ENCODE data around the gene SCN3A. TPM values are rescaled to one million over a fixed set of nuclear protein-coding genes. Genes with fewer than 3 reads are reported as not detected.

Gene SCN3A
- total RNA-seq, 1 experiment from 2014 or later, result not detected

DNA sequence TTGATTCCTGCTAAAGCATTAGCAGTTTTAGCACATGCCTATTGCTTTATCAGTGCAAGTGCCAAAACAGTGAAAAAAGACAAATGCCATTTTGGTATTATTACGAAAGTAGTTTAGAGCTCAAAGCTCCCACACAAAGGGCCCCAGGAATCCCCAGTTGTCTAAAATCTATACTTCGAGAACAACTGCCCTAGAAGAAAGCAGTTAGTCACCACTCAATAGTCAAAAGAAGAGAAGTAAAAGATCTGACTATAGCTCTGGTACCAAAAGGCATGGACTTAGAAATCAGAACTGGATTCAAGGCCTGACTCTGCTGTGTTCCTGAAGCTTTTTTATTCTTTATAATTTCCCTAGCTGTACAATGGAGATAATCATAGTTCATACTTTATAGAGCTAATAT lies 21.8 kb downstream of the SCN3A start:
- Mint-ChIP-seq H3K4me1 (ENCODE audit: insufficient read depth, unreplicated experiment) (no peaks in the 10 kb centered on the region), H3K36me3 (ENCODE audit: insufficient read depth, unreplicated experiment) (no peaks in the 10 kb centered on the region), H3K27ac (ENCODE audit: low read depth, unreplicated experiment) (no peak overlapping the region), H3K27me3 (ENCODE audit: insufficient read depth, unreplicated experiment) (peaks cover 98% of the 10 kb centered on the region), H3K9me3 (ENCODE audit: unreplicated experiment) (no peaks in the 10 kb centered on the region), H3K4me3 (ENCODE audit: unreplicated experiment) (no peak overlapping the region)
- ChIA-PET CTCF (interaction anchor here (1.0 to 1.8 kb wide), 4 partner anchors 21 to 165 kb away, joined by 3 to 4 read pairs (median 4); partner anchors contain the start of gene SCN3A), POLR2A (no interaction called here)
- TF ChIP-seq CTCF (IDR thresholded peaks at IDR 0.05; ENCODE audit: unreplicated experiment), result no peak
- BruUV-seq (replicated peaks), result no TSS peak
- intact Hi-C loops (cut with micrococcal nuclease), result no loop called here
- DNase-seq (ENCODE audit: unreplicated experiment), result no peak

GRCh38 chr2:165176780-165177179 lies 27.1 kb downstream of the SCN3A start:
- Mint-ChIP-seq H3K27me3 (ENCODE audit: insufficient read depth, unreplicated experiment) (peaks cover 98% of the 10 kb centered on the region), H3K4me1 (ENCODE audit: insufficient read depth, unreplicated experiment) (no peaks in the 10 kb centered on the region), H3K4me3 (ENCODE audit: unreplicated experiment) (no peak overlapping the region), H3K9me3 (ENCODE audit: unreplicated experiment) (no peaks in the 10 kb centered on the region), H3K36me3 (ENCODE audit: insufficient read depth, unreplicated experiment) (no peaks in the 10 kb centered on the region), H3K27ac (ENCODE audit: low read depth, unreplicated experiment) (no peak overlapping the region)
- BruUV-seq (replicated peaks), result no TSS peak
- ChIA-PET POLR2A (no interaction called here), CTCF (interaction anchor here (0.6 kb wide), 1 partner anchor 163 kb away, joined by 5 read pairs; no protein-coding TSS in a partner anchor)
- intact Hi-C loops (cut with micrococcal nuclease), result no loop called here
- no peak for TF ChIP-seq CTCF (IDR thresholded peaks at IDR 0.05; ENCODE audit: unreplicated experiment)
- DNase-seq (ENCODE audit: unreplicated experiment), result no peak

GRCh38 chr2:165173215-165173614 lies 30.6 kb downstream of the SCN3A start:
- Mint-ChIP-seq H3K27ac (ENCODE audit: low read depth, unreplicated experiment) (no peak overlapping the region), H3K4me1 (ENCODE audit: insufficient read depth, unreplicated experiment) (no peaks in the 10 kb centered on the region), H3K9me3 (ENCODE audit: unreplicated experiment) (no peaks in the 10 kb centered on the region), H3K27me3 (ENCODE audit: insufficient read depth, unreplicated experiment) (peaks cover 94% of the 10 kb centered on the region), H3K36me3 (ENCODE audit: insufficient read depth, unreplicated experiment) (no peaks in the 10 kb centered on the region), H3K4me3 (ENCODE audit: unreplicated experiment) (no peak overlapping the region)
- CTCF ChIA-PET, result interaction anchor here (1.4 kb wide), 1 partner anchor 31 kb away, joined by 9 read pairs; the partner anchor contains the start of gene SCN3A
- no peak for DNase-seq (ENCODE audit: unreplicated experiment)
- no TSS peak for BruUV-seq (replicated peaks)
- no peak for TF ChIP-seq CTCF (IDR thresholded peaks at IDR 0.05; ENCODE audit: unreplicated experiment)
- POLR2A ChIA-PET, result no interaction called here
- intact Hi-C loops (cut with micrococcal nuclease), result no loop called here

DNA sequence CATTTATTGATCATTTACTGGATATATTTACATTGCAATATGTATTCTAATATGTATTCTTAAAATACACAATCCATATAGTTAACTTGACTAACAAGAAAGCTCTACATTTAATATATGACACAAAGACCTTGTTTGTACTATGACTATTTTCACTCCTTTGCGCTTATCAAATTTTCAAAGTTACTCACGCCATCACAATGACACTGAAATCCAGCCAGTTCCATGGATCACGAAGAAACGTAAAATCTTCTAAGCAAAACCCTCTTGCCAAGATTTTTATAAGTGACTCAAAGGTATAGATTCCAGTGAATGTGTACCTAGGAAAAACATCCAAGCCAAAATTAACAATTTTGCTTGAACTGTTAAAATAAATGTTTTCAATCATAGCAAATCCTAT lies 39.6 kb downstream of the SCN3A start:
- no peaks in the 10 kb centered on the region for H3K9me3 Mint-ChIP-seq (ENCODE audit: unreplicated experiment)
- POLR2A ChIA-PET, result no interaction called here
- BruUV-seq (replicated peaks), result no TSS peak
- no peak for TF ChIP-seq CTCF (IDR thresholded peaks at IDR 0.05; ENCODE audit: unreplicated experiment)
- DNase-seq (ENCODE audit: unreplicated experiment), result no peak
- intact Hi-C loops (cut with micrococcal nuclease), result no loop called here
- H3K27ac Mint-ChIP-seq (ENCODE audit: low read depth, unreplicated experiment), result no peak overlapping the region
- no peak overlapping the region for H3K4me3 Mint-ChIP-seq (ENCODE audit: unreplicated experiment)
- H3K4me1 Mint-ChIP-seq (ENCODE audit: insufficient read depth, unreplicated experiment), result no peaks in the 10 kb centered on the region
- peaks cover 59% of the 10 kb centered on the region for H3K27me3 Mint-ChIP-seq (ENCODE audit: insufficient read depth, unreplicated experiment)
- CTCF ChIA-PET, result no interaction called here
- H3K36me3 Mint-ChIP-seq (ENCODE audit: insufficient read depth, unreplicated experiment), result no peaks in the 10 kb centered on the region

Data from MCF 10A (cell line).